Measurements from ENCODE around the gene C14orf180. TPM values are rescaled to one million over a fixed set of nuclear protein-coding genes. Genes with fewer than 3 reads are reported as not detected.

Gene C14orf180
- total and polyA plus RNA-seq, 2 donors from 2014 or later: 2.1 to 3.1 TPM

DNA sequence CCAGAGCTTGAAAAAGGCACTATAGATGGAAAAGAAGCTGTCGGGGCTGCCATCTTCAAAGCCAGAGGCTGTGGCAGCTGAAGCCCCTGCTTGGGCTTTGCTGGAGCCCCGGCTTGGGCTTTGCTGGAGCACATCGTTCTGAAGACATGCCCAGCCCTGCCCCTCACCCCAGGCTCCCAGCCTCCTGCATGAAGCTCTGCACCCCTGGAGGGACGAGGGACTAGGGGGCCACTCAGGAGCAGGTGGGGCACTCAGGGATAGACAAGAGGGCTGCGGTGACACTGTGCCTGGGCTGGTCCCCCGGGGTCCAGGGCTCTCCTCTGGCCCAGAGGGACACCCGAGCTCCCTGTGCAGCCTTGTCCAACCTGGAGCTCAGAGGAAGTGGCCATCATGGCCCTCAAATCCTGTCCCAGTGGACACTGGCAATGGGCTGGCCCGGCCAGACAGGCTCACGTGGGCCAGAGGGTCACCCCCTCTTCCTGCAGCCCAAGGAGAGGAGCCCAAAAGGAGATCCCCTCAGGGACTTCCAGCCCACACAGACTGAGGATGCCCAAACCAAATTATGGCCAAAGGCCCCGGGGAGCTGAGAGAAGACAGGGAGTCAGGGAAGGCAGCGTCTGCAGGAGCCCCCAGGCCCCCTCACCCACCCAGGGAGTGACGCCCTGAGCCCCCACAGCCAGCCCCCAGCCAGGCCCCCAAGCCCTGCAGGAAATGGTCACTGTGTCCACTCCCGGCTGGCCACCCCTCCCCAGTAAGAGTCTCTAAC is 23.1 kb upstream of the C14orf180 start:
- DNase-seq (peak in 2 of 5 donors; percentile 34 to 72), FAIRE-seq (no peak)
- no peaks in the 10 kb centered on the region for H3K36me3 ChIP-seq (ENCODE audit: control insufficient read depth in 2 of 3, insufficient read depth in 3 of 3, low read length in 3 of 3)
- H3K9me3 ChIP-seq (ENCODE audit: control insufficient read depth in 2 of 3, insufficient read depth in 1 of 3, low read length in 3 of 3): no peaks in the 10 kb centered on the region
- H3K27ac ChIP-seq (ENCODE audit: low read depth in 2 of 2, low read length in 2 of 2): no peak overlapping the region
- H3K4me3 ChIP-seq (ENCODE audit: low read length in 3 of 3): no peak overlapping the region
- H3K4me1 ChIP-seq (ENCODE audit: control insufficient read depth in 2 of 3, insufficient read depth in 2 of 3, low read depth in 1 of 3, low read length in 3 of 3): peaks cover 0 to 13% (median 0%) of the 10 kb centered on the region in 3 donors
- intact Hi-C loops (cut with DNase I): no loop called here
- H3K27me3 ChIP-seq (ENCODE audit: control insufficient read depth, insufficient read depth, low read length): no peaks in the 10 kb centered on the region
- H3K9ac ChIP-seq (ENCODE audit: low read length in 3 of 3): no peak overlapping the region
- TF ChIP-seq, protein P1, sequence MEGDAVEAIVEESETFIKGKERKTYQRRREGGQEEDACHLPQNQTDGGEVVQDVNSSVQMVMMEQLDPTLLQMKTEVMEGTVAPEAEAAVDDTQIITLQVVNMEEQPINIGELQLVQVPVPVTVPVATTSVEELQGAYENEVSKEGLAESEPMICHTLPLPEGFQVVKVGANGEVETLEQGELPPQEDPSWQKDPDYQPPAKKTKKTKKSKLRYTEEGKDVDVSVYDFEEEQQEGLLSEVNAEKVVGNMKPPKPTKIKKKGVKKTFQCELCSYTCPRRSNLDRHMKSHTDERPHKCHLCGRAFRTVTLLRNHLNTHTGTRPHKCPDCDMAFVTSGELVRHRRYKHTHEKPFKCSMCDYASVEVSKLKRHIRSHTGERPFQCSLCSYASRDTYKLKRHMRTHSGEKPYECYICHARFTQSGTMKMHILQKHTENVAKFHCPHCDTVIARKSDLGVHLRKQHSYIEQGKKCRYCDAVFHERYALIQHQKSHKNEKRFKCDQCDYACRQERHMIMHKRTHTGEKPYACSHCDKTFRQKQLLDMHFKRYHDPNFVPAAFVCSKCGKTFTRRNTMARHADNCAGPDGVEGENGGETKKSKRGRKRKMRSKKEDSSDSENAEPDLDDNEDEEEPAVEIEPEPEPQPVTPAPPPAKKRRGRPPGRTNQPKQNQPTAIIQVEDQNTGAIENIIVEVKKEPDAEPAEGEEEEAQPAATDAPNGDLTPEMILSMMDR (IDR thresholded peaks at IDR 0.05; ENCODE audit: borderline replicate concordance, extremely low read depth, insufficient read depth): no peak

DNA sequence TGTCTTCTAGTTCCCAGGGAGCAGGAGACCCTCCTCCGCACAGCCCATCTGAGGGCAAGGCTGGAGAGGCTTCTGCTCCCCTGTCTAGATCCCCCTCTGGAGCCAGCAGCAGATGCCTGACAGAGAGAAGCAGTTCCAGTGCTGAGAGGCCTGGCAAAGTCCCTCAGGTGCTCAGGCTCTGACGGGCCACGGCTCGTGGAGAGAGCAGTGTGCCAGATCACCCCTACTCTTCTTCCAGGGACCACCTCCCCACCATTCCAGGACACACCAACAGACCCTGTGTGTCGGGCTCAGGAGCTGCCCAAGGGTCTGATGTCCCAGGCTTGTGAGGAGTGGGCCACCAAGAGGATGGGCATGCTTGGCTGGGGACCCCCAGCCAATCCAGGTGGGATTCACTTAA is 22.5 kb upstream of the C14orf180 start:
- H3K27ac ChIP-seq (ENCODE audit: low read depth in 2 of 2, low read length in 2 of 2): no peak overlapping the region
- H3K27me3 ChIP-seq (ENCODE audit: control insufficient read depth, insufficient read depth, low read length): no peaks in the 10 kb centered on the region
- no peaks in the 10 kb centered on the region for H3K9me3 ChIP-seq (ENCODE audit: control insufficient read depth in 2 of 3, insufficient read depth in 1 of 3, low read length in 3 of 3)
- no peak overlapping the region for H3K9ac ChIP-seq (ENCODE audit: low read length in 3 of 3)
- TF ChIP-seq, protein P1 (IDR thresholded peaks at IDR 0.05; ENCODE audit: borderline replicate concordance, extremely low read depth, insufficient read depth): no peak
- H3K4me3 ChIP-seq (ENCODE audit: low read length in 3 of 3): no peak overlapping the region
- H3K4me1 ChIP-seq (ENCODE audit: control insufficient read depth in 2 of 3, insufficient read depth in 2 of 3, low read depth in 1 of 3, low read length in 3 of 3): peaks cover 0 to 13% (median 0%) of the 10 kb centered on the region in 3 donors
- DNase-seq: peak in 2 of 5 donors; percentile 24 to 32
- no peak for FAIRE-seq
- intact Hi-C loops (cut with DNase I): no loop called here
- no peaks in the 10 kb centered on the region for H3K36me3 ChIP-seq (ENCODE audit: control insufficient read depth in 2 of 3, insufficient read depth in 3 of 3, low read length in 3 of 3)

DNA sequence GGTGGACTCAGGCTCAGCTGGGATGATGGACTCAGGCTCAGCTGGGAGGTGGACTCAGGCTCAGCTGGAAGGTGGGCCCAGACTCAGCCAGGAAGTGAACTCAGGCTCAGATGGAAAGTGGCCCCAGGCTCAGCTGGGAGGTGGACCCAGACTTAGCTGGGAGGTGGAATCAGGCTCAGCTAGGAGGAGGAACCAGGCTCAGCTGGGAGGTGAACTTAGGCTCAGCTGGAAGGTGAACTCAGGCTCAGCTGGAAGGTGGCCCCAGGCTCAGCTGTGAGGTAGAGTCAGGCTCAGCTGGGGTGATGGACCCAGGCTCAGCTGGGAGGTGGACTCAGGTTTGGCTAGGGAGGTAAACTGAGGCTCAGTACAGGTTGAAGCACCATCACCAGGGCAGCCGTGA is 21.8 kb upstream of the C14orf180 start:
- intact Hi-C loops (cut with DNase I): no loop called here
- no peaks in the 10 kb centered on the region for H3K27me3 ChIP-seq (ENCODE audit: control insufficient read depth, insufficient read depth, low read length)
- H3K36me3 ChIP-seq (ENCODE audit: control insufficient read depth in 2 of 3, insufficient read depth in 3 of 3, low read length in 3 of 3): no peaks in the 10 kb centered on the region
- no peak for FAIRE-seq
- peak in 2 of 5 donors; percentile 24 to 59 for DNase-seq
- no peaks in the 10 kb centered on the region for H3K9me3 ChIP-seq (ENCODE audit: control insufficient read depth in 2 of 3, insufficient read depth in 1 of 3, low read length in 3 of 3)
- H3K4me3 ChIP-seq (ENCODE audit: low read length in 3 of 3): no peak overlapping the region
- H3K9ac ChIP-seq (ENCODE audit: low read length in 3 of 3): no peak overlapping the region
- H3K27ac ChIP-seq (ENCODE audit: low read depth in 2 of 2, low read length in 2 of 2): no peak overlapping the region
- peaks cover 0 to 13% (median 0%) of the 10 kb centered on the region in 3 donors for H3K4me1 ChIP-seq (ENCODE audit: control insufficient read depth in 2 of 3, insufficient read depth in 2 of 3, low read depth in 1 of 3, low read length in 3 of 3)
- TF ChIP-seq, protein P1 (IDR thresholded peaks at IDR 0.05; ENCODE audit: borderline replicate concordance, extremely low read depth, insufficient read depth): no peak
